PC-3 (cell line): ENCODE data around the gene DOCK1. TPM values are rescaled to one million over a fixed set of nuclear protein-coding genes. Genes with fewer than 3 reads are reported as not detected.

Source experiments
- ATAC-seq: fragments of 200-7000 bp; cut with Tn5 transposase; 2 replicates; pipeline ENCODE4 v1.9.1; 2020; ENCODE audit warnings: mild to moderate bottlenecking, moderate library complexity
- BruUV-seq: library from RNA; stranded (reverse); fragments of 400-500 nt; replicated peaks from 2 replicates; lab custom pipeline; 2021; lab: Mats Ljungman, UMichigan
- CTCF ChIA-PET: fragments of 300-600 bp; sonication (Branson Sonifier 250); formaldehyde crosslinking; loops from one replicate; lab custom pipeline; 2022; ENCODE audit warnings: antibody characterized with exemption; lab: Charles Lee
- POLR2A ChIA-PET: fragments of 300-600 bp; sonication (Branson Sonifier 250); formaldehyde crosslinking; loops from one replicate; lab custom pipeline; 2022; ENCODE audit warnings: antibody characterized with exemption; ENCODE audit not compliant: unreplicated experiment; lab: Charles Lee
- DNase-seq: peaks from one replicate; pipeline ENCODE4 v3.0.0-alpha.2; 2015
- H2AFZ ChIP-seq: fragments of 300-600 bp; sonication (generic); 2 replicates; pipeline ENCODE4 v1.6.0; 2016; ENCODE audit warnings: antibody characterized with exemption, low read length
- H3F3A ChIP-seq: fragments of 300-600 bp; sonication (generic); one replicate; pipeline ENCODE4 v1.6.0; 2017; ENCODE audit warnings: antibody characterized with exemption, low read length, control low read depth, mild to moderate bottlenecking; ENCODE audit not compliant: unreplicated experiment
- H3K27ac ChIP-seq: fragments of 300-600 bp; sonication (generic); 2 replicates; pipeline ENCODE4 v1.5.1; 2016; ENCODE audit warnings: mild to moderate bottlenecking, low read length
- H3K27me3 ChIP-seq: fragments of 300-600 bp; sonication (generic); 2 replicates; pipeline ENCODE4 v1.6.1; 2016; ENCODE audit warnings: low read length, mixed read lengths
- H3K36me3 ChIP-seq: fragments of 300-600 bp; sonication (generic); 2 replicates; pipeline ENCODE4 v1.6.1; 2016; ENCODE audit warnings: low read depth, mixed run types, low read length, mixed read lengths
- H3K4me1 ChIP-seq: fragments of 300-600 bp; sonication (generic); 2 replicates; pipeline ENCODE4 v1.5.1; 2016; ENCODE audit warnings: low read length; ENCODE audit not compliant: insufficient read depth
- H3K4me2 ChIP-seq: fragments of 300-600 bp; sonication (generic); 2 replicates; pipeline ENCODE4 v1.6.0; 2016; ENCODE audit warnings: low read length
- H3K4me3 ChIP-seq: fragments of 300-600 bp; sonication (generic); 2 replicates; pipeline ENCODE4 v1.5.1; 2016; ENCODE audit warnings: mild to moderate bottlenecking, low read length, mixed read lengths
- H3K79me2 ChIP-seq: fragments of 300-600 bp; sonication (generic); 2 replicates; pipeline ENCODE4 v1.6.1; 2017; ENCODE audit warnings: low read length, mixed read lengths
- H3K9ac ChIP-seq: fragments of 300-600 bp; sonication (generic); 2 replicates; pipeline ENCODE4 v1.6.0; 2016; ENCODE audit warnings: mild to moderate bottlenecking, low read length
- H3K9me2 ChIP-seq: fragments of 300-600 bp; sonication (generic); replicated peaks from 2 replicates; pipeline ENCODE4 v1.6.1; 2016; ENCODE audit warnings: mixed run types, low read length, mixed read lengths
- H3K9me3 ChIP-seq: fragments of 300-600 bp; sonication (generic); 2 replicates; pipeline ENCODE4 v1.6.1; 2016; ENCODE audit warnings: low read length, mixed read lengths
- H4K20me1 ChIP-seq: fragments of 300-600 bp; sonication (generic); 2 replicates; pipeline ENCODE4 v1.6.1; 2016; ENCODE audit warnings: low read length, mixed read lengths
- CTCF ChIP-seq: fragments of 300-600 bp; sonication (generic); conservative IDR thresholded peaks from 2 replicates; pipeline ENCODE4 v1.5.1; 2017; ENCODE audit warnings: antibody characterized with exemption, low read depth, mild to moderate bottlenecking, low read length
- EZH2 ChIP-seq: fragments of 300-600 bp; sonication (generic); IDR thresholded peaks from one replicate; pipeline ENCODE4 v1.6.1; 2017; ENCODE audit warnings: antibody characterized with exemption, mild to moderate bottlenecking, low read length; ENCODE audit not compliant: unreplicated experiment
- EZH2phosphoT487 ChIP-seq: fragments of 300-600 bp; sonication (generic); IDR thresholded peaks from 2 replicates; pipeline ENCODE4 v1.6.1; 2018; ENCODE audit warnings: mild to moderate bottlenecking, antibody characterized with exemption, low read length, borderline replicate concordance
- intact Hi-C: fragments of 100-400 bp; cut with micrococcal nuclease; formaldehyde crosslinking; loops from 2 replicates; pipeline ENCODE4 v1.9.0; 2023
- total RNA-seq: library from RNA; depleted of rRNA; stranded (reverse); fragments of >200 nt; gene quantifications from 2 replicates; pipeline ENCODE4 v1.2.3, GENCODE V29; 2014

The DOCK1 gene
- total RNA-seq, 1 experiment from 2014 or later = 34.3 TPM

- Histone ChIP-seq H3K9me3 (no peaks in the 10 kb centered on the region), H3K4me1 (no peaks in the 10 kb centered on the region), H3K4me3 (no peak overlapping the region), H3K36me3 (no peaks in the 10 kb centered on the region), H4K20me1 (no peaks in the 10 kb centered on the region), H3K4me2 (no peak overlapping the region), H3F3A (no peaks in the 10 kb centered on the region), H3K27ac (no peak overlapping the region), H3K27me3 (no peaks in the 10 kb centered on the region), H3K9ac (no peak overlapping the region), H3K79me2 (no peaks in the 10 kb centered on the region), H2AFZ (no peak overlapping the region), H3K9me2 (no peaks in the 10 kb centered on the region)
- TF ChIP-seq CTCF (no peak), EZH2 (no peak), EZH2phosphoT487 (no peak)
- ATAC-seq (no peak), DNase-seq (peak; percentile 42)
- ChIA-PET CTCF (no interaction called here), POLR2A (no interaction called here)
- intact Hi-C loops = no loop called here
- BruUV-seq = no TSS peak
Observed at GRCh38 chr10:126867567-126868365, 37.5 kb upstream of the DOCK1 start.

GRCh38 chr10:126868371-126868770, 36.9 kb upstream of the DOCK1 start:
- Histone ChIP-seq H3F3A (no peaks in the 10 kb centered on the region), H2AFZ (no peak overlapping the region), H3K4me1 (no peaks in the 10 kb centered on the region), H4K20me1 (no peaks in the 10 kb centered on the region), H3K27ac (no peak overlapping the region), H3K9me2 (no peaks in the 10 kb centered on the region), H3K79me2 (no peaks in the 10 kb centered on the region), H3K36me3 (no peaks in the 10 kb centered on the region), H3K27me3 (no peaks in the 10 kb centered on the region), H3K9me3 (no peaks in the 10 kb centered on the region), H3K9ac (no peak overlapping the region), H3K4me2 (no peak overlapping the region), H3K4me3 (no peak overlapping the region)
- intact Hi-C loops = no loop called here
- ATAC-seq (no peak), DNase-seq (no peak)
- BruUV-seq = no TSS peak
- ChIA-PET POLR2A (no interaction called here), CTCF (no interaction called here)
- TF ChIP-seq EZH2 (no peak), EZH2phosphoT487 (no peak), CTCF (no peak)

GRCh38 chr10:126872135-126872534, 33.1 kb upstream of the DOCK1 start:
- no peak overlapping the region for H3K9ac ChIP-seq
- no peaks in the 10 kb centered on the region for H3K36me3 ChIP-seq
- no peaks in the 10 kb centered on the region for H4K20me1 ChIP-seq
- H3K9me3 ChIP-seq = no peaks in the 10 kb centered on the region
- no peak overlapping the region for H2AFZ ChIP-seq
- DNase-seq (no peak), ATAC-seq (no peak)
- no peaks in the 10 kb centered on the region for H3K27me3 ChIP-seq
- H3K79me2 ChIP-seq = no peaks in the 10 kb centered on the region
- H3K9me2 ChIP-seq = no peaks in the 10 kb centered on the region
- TF ChIP-seq EZH2phosphoT487 = no peak
- TF ChIP-seq EZH2 = no peak
- no peak for TF ChIP-seq CTCF
- H3F3A ChIP-seq = no peaks in the 10 kb centered on the region
- POLR2A ChIA-PET = no interaction called here
- intact Hi-C loops = no loop called here
- H3K27ac ChIP-seq = no peak overlapping the region
- no peak overlapping the region for H3K4me2 ChIP-seq
- no TSS peak for BruUV-seq
- no peaks in the 10 kb centered on the region for H3K4me1 ChIP-seq
- CTCF ChIA-PET = no interaction called here
- no peak overlapping the region for H3K4me3 ChIP-seq
